ENCODE results near the gene DOCK10. TPM values are rescaled to one million over a fixed set of nuclear protein-coding genes. Genes with fewer than 3 reads are reported as not detected.

The DOCK10 gene
- total RNA-seq, 1 donor from 2014 or later = 2.5 TPM

DNA sequence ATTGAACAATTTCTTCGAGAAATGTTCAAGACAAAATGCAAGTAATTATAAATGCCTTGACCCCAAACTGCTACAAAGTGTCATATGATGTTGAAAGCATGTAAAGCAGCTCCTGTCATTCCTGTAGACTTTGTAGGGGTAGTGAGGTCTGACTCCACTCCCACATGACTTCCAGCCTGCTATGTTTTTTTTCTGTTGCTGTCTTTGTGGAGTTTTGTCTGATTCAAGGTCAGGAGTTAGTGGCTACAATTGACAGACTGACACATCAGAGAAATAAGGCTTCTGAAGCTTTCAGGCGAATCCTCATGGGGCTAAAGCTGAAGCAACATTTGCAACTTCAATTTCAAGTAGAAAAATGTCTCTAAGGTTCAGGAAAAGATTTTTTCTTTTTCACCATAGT is 262.2 kb downstream of the DOCK10 start:
- DNase-seq (ENCODE audit: low read depth) = peak; percentile 62

DNA sequence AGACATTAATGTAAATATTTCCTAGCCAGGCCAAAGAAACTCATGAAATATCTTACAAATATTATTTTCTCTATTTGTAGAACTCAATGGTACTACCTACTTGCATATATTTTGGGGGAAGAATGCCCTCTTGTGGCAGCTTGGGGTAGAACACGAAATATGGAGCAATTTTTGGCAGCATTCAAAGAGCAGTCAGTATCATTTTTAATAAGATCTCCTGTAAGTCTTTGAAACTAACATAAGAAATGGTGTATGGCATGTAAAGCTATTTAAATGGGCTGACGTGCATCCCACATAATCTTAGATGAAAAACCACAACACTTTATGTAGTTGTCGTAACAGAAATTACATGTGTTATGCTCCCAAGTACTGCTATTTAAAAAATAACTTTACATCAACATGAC is 263.8 kb downstream of the DOCK10 start:
- peak; percentile 56 for DNase-seq (ENCODE audit: low read depth)

DNA sequence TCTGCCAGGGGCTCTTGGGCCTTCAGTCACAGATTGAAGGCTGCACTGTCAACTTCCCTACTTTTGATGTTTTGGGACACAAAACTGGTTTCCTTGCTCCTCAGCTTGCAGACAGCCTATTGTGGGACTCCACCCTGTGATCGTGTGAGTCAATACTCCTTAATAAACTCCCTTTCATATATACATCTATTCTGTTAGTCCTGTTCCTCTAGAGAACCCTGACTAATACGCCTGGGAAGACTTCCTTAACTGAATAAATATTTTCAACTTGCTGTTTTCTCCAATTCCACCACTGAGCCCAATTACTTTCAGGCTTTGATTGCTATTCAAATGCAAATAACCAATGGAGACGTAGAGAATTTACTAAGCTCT is 264.7 kb downstream of the DOCK10 start:
- no peak for DNase-seq (ENCODE audit: low read depth)

DNA sequence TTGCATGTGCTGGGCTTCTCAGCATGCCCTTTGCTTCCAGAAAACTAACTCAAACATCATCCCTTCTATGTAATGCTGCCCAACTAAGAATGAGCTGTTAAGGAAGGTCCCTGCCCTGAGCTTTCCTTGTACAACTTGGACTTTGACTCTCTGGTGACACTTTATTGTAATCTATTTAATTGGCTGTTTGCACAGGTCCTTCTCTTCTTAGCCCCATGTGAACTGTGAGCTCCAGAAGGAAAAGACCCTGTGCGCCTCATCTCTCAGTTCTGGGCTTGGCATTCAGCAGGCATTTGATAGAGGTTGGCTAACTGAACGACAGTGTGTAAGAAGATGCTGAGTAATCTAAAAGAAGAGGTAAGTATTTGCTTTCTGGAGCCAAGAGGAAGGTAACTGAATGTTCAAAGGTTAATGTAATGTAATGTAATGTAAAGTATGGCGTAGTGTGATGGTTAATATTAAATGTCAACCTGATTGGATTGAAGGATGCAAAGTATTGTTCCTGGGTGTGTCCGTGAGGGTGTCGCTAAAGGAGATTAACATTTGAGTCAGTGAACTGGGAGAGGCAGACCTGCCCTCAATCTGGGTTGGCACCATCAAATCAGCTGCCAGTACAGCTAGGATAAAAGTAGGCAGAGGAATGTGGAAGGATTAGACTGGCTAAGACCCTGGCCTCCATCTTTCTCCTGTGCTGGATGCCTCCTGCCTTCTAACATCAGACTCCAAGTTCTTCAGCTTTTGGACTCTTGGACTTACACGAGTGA is 265.3 kb downstream of the DOCK10 start:
- no peak for DNase-seq (ENCODE audit: low read depth)

GRCh38 chr2:224775647-224776046 is 266.6 kb downstream of the DOCK10 start:
- no peak for DNase-seq (ENCODE audit: low read depth)

- no peak for DNase-seq (ENCODE audit: low read depth)
These were observed 267.5 kb downstream of the DOCK10 start for GRCh38 chr2:224774735-224775134.

GRCh38 chr2:224772494-224772893 is 269.8 kb downstream of the DOCK10 start:
- DNase-seq (ENCODE audit: low read depth) = no peak

GRCh38 chr2:224769489-224769888 is 272.8 kb downstream of the DOCK10 start:
- DNase-seq (ENCODE audit: low read depth) = no peak

DNA sequence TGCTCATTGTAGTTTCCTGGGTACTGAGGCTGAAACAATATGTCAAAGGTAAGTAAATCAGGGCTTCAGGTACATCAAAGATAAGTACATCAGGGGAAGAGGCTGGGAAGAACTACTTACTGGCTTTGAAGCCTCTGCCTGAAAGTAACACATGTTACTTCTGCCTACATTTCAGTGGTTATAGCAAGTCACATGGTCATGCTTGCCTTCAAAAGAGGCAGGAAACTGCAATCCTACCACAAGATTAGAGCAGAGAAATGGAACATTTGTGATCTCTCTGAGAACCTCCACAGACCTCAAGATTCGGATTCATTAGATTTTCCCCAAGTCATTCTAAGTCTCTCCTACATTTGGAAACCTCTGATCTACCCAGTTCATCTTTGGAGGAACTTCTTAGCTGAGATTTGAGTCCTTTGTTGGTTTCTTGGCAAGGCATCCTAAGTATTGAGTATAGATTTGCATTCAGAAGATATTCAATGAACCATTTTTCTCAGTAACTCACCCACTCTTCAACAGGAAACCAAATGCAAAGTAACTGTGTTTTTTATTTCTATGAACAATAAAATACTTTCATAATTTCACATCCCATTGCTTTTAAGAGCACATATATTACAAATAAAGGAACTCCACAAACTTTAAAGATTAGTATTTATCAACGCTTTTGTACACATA is 277.6 kb downstream of the DOCK10 start:
- no peak for DNase-seq (ENCODE audit: low read depth)

GRCh38 chr2:224757934-224758548 is 284.2 kb downstream of the DOCK10 start:
- no peak for DNase-seq (ENCODE audit: low read depth)

DNA sequence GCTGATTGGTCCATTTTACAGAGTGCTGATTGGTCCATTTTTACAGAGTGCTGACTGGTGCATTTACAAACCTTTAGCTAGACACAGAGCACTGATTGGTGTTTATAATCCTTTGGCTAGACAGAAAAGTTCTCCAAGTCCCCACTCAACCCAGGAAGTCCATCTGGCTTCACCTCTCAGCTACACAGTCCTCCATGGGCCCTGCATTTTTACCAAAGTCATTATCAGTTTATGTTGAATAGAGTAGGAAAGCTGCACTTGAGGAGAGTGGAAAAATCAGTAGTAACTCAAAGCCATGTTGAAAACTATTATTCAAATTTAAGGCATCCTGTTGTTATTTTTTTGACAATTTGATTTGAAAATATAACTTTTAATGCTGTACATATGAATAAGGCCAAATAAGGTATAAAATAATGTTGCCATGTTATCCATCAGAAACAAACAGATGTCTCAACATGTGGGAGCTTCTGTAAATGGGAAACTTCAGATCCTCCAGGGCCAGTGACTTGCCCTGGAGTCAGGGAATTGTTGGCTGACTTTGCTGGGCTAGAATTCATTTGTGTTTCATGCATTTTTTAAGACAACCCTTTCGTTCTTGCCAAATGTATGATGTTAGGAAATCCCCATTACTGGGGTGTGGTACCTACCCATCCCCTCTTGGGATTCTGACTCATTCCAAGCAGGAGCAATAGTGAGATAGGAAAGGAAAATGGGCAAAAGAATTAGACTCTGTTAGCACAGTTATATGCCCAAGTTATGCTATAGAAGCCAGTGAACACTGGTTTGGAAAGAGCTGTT is 288.3 kb downstream of the DOCK10 start:
- peak; percentile 14 for DNase-seq (ENCODE audit: low read depth)

DNA sequence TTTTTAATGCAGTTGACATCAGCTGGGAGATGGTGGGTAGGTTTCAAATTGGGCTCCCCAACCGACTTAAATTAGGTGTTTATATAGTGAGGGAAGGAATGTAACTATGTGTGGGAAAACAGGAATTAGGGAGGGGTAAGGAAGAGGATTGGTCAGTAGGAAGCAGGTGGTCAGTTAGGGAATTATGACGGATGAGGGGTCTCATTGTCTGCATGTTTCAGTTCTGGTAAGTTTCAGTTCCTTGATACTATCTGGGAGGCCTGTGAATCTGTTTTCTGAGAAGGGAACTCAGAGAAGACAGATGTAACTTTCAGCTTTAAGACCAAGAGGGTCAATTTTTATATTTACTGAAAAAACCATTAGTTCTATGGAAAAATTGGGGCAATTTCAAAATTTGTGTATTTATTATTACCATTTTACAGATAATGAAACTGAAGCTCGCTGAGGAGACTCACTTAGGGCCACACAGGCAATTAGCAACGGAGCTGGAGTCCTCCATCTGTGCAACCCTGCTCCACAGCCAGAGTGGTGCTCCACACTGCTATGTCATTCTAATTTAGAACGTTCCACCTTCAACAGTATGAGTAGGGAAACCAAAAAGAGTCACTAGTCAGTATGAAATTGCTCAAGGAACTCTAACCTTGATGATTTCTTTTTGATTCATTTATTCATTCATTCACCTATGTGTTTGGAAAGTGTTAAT is 290.1 kb downstream of the DOCK10 start:
- no peak for DNase-seq (ENCODE audit: low read depth)

DNA sequence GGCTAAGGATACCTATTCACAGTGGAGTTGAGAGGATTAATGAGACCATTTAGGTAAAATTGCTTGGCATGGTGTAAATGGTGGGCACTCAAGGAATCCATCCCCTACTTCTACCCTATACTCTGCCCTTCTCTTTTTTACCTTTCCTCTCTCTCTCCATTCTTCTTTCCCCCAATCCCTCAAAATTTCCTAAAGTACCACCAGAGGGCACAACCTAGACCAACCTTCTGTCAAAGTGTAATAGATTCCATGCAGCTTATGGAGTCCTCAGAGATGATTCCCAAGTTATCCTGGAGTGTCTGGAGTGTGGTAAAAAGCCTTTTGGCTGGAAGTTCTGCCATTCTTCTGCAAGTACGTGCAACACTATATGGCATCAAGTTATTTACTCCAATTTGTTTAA is 293.1 kb downstream of the DOCK10 start:
- peak; percentile 3 for DNase-seq (ENCODE audit: low read depth)

- DNase-seq (ENCODE audit: low read depth) = no peak
These were observed 294.5 kb downstream of the DOCK10 start for GRCh38 chr2:224747765-224748164.

DNA sequence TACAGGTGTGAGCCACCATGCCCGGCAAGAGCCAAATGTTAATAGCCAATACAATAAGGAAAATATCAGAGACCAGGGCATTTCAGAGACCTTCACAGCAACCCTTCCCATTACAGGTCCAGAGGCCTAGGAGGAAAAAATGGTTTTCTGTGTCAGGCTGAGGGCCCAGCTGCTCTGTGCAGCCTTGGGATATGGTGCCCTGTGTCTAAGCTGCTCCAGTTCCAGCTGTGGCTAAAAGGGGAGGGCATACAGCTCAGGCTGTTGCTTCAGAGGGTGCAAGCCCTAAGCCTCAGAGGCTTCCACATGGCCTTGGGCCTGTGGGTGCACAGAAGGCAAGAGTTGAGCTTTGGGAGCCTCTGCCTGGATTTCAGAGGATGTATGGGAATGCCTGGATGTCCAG is 306.0 kb downstream of the DOCK10 start:
- no peak for DNase-seq (ENCODE audit: low read depth)

DNA sequence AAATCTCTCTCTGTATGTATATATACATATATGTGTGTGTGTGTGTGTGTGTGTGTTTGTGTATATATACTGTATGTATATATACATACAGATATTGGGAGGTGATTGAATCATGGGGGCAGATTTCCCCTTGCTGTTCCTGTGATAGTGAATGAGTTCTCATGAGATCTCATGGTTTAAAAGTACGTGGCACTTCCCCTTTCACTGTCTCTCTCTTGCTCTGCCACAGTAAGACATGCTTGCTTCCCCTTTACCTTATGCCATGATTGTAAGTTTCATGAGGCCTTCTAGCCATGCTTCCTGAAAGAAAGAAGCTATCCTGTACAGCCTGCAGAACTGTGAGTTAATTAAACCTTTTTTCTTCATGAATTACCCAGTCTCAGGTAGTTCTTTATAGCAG is 307.3 kb downstream of the DOCK10 start:
- no peak for DNase-seq (ENCODE audit: low read depth)

GRCh38 chr2:224731665-224732064 is 310.6 kb downstream of the DOCK10 start:
- DNase-seq (ENCODE audit: low read depth) = no peak

GRCh38 chr2:224729435-224729834 is 312.8 kb downstream of the DOCK10 start:
- peak; percentile 37 for DNase-seq (ENCODE audit: low read depth)

GRCh38 chr2:224724331-224724730 is 317.9 kb downstream of the DOCK10 start:
- DNase-seq (ENCODE audit: low read depth) = no peak

DNA sequence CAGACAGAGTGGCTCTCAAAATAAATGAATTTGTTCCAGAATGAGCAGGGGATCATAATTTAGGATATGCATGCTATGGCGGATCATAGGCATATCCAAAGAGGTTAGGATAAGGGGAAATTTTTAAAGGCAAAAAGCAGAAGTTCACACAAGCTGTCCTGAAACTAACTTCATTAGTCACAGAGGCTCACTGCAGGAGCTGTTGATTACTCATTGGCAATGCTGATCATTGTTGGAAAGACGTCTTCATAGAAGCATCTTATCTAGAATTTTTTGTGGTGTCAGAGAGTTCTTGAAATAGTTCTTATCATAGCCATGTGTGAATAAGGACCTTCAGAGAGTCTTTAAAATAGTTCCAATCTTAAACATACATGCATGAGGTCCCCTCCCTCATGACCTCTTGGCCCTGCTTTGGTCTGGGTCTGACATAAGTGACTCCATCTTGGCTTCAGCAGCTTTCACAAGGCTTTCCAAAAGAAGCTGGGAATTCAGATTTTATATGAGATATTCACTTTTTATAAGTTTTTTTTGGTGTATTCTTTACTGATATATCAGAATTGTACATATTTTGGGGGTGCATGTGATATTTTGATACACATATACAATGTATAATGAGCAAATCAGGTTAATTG is 318.6 kb downstream of the DOCK10 start:
- peak; percentile 4 for DNase-seq (ENCODE audit: low read depth)

DNA sequence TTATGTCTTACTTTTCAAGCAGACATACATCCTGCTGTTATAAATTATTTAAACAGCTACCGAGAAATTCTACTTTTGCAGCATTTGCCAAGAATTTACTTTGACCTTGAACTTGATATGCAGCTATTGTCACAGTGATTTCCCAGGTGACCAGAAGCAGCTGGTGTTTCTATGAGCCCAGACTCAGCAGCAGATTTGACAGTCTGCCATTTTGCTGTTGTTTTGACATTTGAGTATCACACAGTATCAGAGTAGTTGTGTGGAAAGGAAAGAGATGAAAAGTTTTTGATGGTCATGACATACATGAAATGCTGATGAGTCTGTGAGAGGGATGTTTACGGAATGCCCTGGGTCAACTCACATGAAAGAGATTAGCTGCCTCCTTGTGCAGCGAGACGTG is 319.5 kb downstream of the DOCK10 start:
- no peak for DNase-seq (ENCODE audit: low read depth)
